Vagina (tissue), 2 donors: ENCODE results near the gene POLR1B.
A peak's percentile ranks its signal among the peaks of the same experiment; 100 is the strongest.

Experiments
- POLR2A ChIP-seq, 2 donors: fragments of 450-650 bp; IDR thresholded peaks; one replicate each; pipeline ENCODE4 v1.6.1; 2017; ENCODE audit warnings: antibody characterized with exemption in 2 of 2, mild to moderate bottlenecking in 2 of 2, moderate library complexity in 2 of 2
- POLR2AphosphoS5 ChIP-seq, 2 donors: sonication (generic); formaldehyde crosslinking; IDR thresholded peaks; one replicate each; pipeline ENCODE4 v1.9.0; 2017; ENCODE audit warnings: antibody characterized with exemption in 2 of 2, mild to moderate bottlenecking in 2 of 2, low read depth in 1 of 2; ENCODE audit not compliant: insufficient read depth in 1 of 2
- TF ChIP-seq, protein P1 (sequence below), 3 experiments: fragments of 450-650 bp in 2 of 3; fragments of 200-600 bp in 1 of 3; sonication (generic) in 1 of 3; IDR thresholded peaks; one replicate each; pipeline ENCODE4 v1.5.1; 2017 to 2019; ENCODE audit warnings: antibody characterized with exemption in 3 of 3, mild to moderate bottlenecking in 2 of 3, moderate library complexity in 2 of 3

- TF ChIP-seq, protein P1, sequence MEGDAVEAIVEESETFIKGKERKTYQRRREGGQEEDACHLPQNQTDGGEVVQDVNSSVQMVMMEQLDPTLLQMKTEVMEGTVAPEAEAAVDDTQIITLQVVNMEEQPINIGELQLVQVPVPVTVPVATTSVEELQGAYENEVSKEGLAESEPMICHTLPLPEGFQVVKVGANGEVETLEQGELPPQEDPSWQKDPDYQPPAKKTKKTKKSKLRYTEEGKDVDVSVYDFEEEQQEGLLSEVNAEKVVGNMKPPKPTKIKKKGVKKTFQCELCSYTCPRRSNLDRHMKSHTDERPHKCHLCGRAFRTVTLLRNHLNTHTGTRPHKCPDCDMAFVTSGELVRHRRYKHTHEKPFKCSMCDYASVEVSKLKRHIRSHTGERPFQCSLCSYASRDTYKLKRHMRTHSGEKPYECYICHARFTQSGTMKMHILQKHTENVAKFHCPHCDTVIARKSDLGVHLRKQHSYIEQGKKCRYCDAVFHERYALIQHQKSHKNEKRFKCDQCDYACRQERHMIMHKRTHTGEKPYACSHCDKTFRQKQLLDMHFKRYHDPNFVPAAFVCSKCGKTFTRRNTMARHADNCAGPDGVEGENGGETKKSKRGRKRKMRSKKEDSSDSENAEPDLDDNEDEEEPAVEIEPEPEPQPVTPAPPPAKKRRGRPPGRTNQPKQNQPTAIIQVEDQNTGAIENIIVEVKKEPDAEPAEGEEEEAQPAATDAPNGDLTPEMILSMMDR (IDR thresholded peaks at IDR 0.05) = peak; percentile 38 to 48 (median 47)
- TF ChIP-seq POLR2A (IDR thresholded peaks at IDR 0.05) (no peak), POLR2AphosphoS5 (IDR thresholded peaks at IDR 0.05; ENCODE audit: insufficient read depth in 1 of 2, low read depth in 1 of 2) (peak in 1 of 2 donors; percentile 18)
These were observed 40.1 kb downstream of the POLR1B start for GRCh38 chr2:112582314-112582746.
